ENCODE data around the gene TRIO. TPM values are rescaled to one million over a fixed set of nuclear protein-coding genes. Genes with fewer than 3 reads are reported as not detected.

The TRIO gene
- total and polyA plus RNA-seq, 2 donors (not counting 1 experiment from before 2014, with no cell fraction given), result 134 to 281 TPM

DNA sequence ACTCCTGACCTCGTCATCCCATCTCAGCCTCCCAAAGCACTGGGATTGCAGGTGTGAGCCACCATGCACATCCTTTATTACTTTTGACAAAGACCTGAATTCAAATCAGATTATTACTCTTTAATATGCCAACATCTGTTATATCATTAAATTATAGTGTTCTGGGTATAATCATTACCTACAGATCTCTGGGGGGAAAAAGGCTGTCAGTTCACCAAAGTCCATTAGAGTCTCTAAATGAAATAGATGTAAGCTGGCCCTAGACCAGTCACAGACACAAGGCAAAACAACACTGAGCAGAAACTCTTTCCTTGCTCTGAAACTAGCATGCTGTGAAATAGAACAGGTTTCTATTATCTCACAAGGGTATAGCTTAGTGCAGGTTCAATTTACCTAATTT lies 21.6 kb upstream of the TRIO start:
- Histone ChIP-seq H3K4me3 (replicated peaks in 1 of 4; ENCODE audit: control extremely low read depth in 1 of 4, insufficient read depth in 1 of 4, low read depth in 3 of 4, low read length in 4 of 4) (no peak overlapping the region), H3K27me3 (ENCODE audit: control insufficient read depth, insufficient read depth, low read length) (no peaks in the 10 kb centered on the region), H3K79me2 (ENCODE audit: control insufficient read depth, insufficient read depth, low read length) (no peaks in the 10 kb centered on the region), H3K4me2 (ENCODE audit: extremely low read depth, insufficient read depth, low read length) (no peak overlapping the region), H4K20me1 (ENCODE audit: control insufficient read depth, extremely low read depth, insufficient read depth, low read length) (no peaks in the 10 kb centered on the region), H3K9me3 (ENCODE audit: control insufficient read depth, insufficient read depth, low read depth, low read length) (no peaks in the 10 kb centered on the region), H3K27ac (ENCODE audit: insufficient read depth, low read length) (no peak overlapping the region), H2AFZ (ENCODE audit: low read length) (no peak overlapping the region), H3K4me1 (ENCODE audit: control insufficient read depth, extremely low read depth, insufficient read depth, low read length) (no peaks in the 10 kb centered on the region), H3K36me3 (ENCODE audit: control insufficient read depth, insufficient read depth, low read length) (no peaks in the 10 kb centered on the region), H3K9ac (ENCODE audit: insufficient read depth, low read length) (no peak overlapping the region)
- no peak for DNase-seq (ENCODE audit: low read depth in 2 of 2)
- TF ChIP-seq, protein P1, sequence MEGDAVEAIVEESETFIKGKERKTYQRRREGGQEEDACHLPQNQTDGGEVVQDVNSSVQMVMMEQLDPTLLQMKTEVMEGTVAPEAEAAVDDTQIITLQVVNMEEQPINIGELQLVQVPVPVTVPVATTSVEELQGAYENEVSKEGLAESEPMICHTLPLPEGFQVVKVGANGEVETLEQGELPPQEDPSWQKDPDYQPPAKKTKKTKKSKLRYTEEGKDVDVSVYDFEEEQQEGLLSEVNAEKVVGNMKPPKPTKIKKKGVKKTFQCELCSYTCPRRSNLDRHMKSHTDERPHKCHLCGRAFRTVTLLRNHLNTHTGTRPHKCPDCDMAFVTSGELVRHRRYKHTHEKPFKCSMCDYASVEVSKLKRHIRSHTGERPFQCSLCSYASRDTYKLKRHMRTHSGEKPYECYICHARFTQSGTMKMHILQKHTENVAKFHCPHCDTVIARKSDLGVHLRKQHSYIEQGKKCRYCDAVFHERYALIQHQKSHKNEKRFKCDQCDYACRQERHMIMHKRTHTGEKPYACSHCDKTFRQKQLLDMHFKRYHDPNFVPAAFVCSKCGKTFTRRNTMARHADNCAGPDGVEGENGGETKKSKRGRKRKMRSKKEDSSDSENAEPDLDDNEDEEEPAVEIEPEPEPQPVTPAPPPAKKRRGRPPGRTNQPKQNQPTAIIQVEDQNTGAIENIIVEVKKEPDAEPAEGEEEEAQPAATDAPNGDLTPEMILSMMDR (conservative IDR thresholded peaks at IDR 0.05 in 1 of 2, IDR thresholded peaks at IDR 0.05 in 1 of 2; ENCODE audit: low read depth in 1 of 2, low read length in 2 of 2), result no peak
- TF ChIP-seq EZH2 (IDR thresholded peaks at IDR 0.05; ENCODE audit: low read length, missing control alignments), result no peak

DNA sequence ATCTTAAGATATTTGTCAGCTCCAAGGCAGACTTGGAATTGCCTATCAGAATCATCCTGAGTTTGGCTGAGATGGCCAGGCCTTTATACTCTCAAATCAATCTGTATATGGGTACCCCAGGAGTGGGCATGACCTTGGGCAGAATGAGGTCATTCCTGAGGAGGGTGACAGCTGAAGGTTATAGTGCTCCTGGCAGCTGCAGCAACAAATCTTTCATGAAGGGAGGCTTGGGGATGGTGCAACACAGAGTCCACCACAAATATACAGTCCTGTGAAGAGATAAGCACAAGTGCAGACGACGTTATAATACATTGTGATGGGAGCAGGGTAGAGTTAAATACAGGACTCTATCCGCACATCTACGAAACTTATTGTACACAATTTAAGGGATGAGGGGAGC lies 21.1 kb upstream of the TRIO start:
- H3K36me3 ChIP-seq (ENCODE audit: control insufficient read depth, insufficient read depth, low read length), result no peaks in the 10 kb centered on the region
- H3K4me3 ChIP-seq (replicated peaks in 1 of 4; ENCODE audit: control extremely low read depth in 1 of 4, insufficient read depth in 1 of 4, low read depth in 3 of 4, low read length in 4 of 4), result no peak overlapping the region
- DNase-seq (ENCODE audit: low read depth in 2 of 2), result no peak
- no peaks in the 10 kb centered on the region for H3K9me3 ChIP-seq (ENCODE audit: control insufficient read depth, insufficient read depth, low read depth, low read length)
- H3K4me2 ChIP-seq (ENCODE audit: extremely low read depth, insufficient read depth, low read length), result no peak overlapping the region
- TF ChIP-seq EZH2 (IDR thresholded peaks at IDR 0.05; ENCODE audit: low read length, missing control alignments), result no peak
- TF ChIP-seq, protein P1 (conservative IDR thresholded peaks at IDR 0.05 in 1 of 2, IDR thresholded peaks at IDR 0.05 in 1 of 2; ENCODE audit: low read depth in 1 of 2, low read length in 2 of 2), result no peak
- H2AFZ ChIP-seq (ENCODE audit: low read length), result no peak overlapping the region
- H3K4me1 ChIP-seq (ENCODE audit: control insufficient read depth, extremely low read depth, insufficient read depth, low read length), result no peaks in the 10 kb centered on the region
- no peaks in the 10 kb centered on the region for H4K20me1 ChIP-seq (ENCODE audit: control insufficient read depth, extremely low read depth, insufficient read depth, low read length)
- H3K79me2 ChIP-seq (ENCODE audit: control insufficient read depth, insufficient read depth, low read length), result no peaks in the 10 kb centered on the region
- no peak overlapping the region for H3K27ac ChIP-seq (ENCODE audit: insufficient read depth, low read length)
- H3K9ac ChIP-seq (ENCODE audit: insufficient read depth, low read length), result no peak overlapping the region
- H3K27me3 ChIP-seq (ENCODE audit: control insufficient read depth, insufficient read depth, low read length), result no peaks in the 10 kb centered on the region

DNA sequence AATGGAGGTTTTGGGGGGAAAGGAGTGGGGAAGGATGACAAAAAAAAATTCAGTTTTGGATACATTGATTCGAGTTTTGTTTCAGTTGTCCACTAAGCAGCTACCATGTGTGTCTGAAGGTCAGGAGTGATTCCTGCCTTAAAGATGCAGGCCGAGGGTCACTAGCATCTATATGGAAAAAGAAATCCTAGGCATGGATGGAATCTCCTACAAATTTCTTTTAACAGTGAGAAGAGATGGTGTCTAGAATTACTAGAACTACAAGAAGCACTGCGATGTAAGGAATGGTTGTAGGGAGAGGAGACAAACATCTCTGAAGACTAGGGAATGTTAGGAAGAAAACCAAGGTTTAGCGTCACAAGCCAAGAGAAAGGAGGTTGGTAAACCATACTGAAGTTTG lies 19.6 kb upstream of the TRIO start:
- no peaks in the 10 kb centered on the region for H3K9me3 ChIP-seq (ENCODE audit: control insufficient read depth, insufficient read depth, low read depth, low read length)
- no peaks in the 10 kb centered on the region for H4K20me1 ChIP-seq (ENCODE audit: control insufficient read depth, extremely low read depth, insufficient read depth, low read length)
- no peaks in the 10 kb centered on the region for H3K4me1 ChIP-seq (ENCODE audit: control insufficient read depth, extremely low read depth, insufficient read depth, low read length)
- H3K36me3 ChIP-seq (ENCODE audit: control insufficient read depth, insufficient read depth, low read length), result no peaks in the 10 kb centered on the region
- TF ChIP-seq EZH2 (IDR thresholded peaks at IDR 0.05; ENCODE audit: low read length, missing control alignments), result no peak
- TF ChIP-seq, protein P1 (conservative IDR thresholded peaks at IDR 0.05 in 1 of 2, IDR thresholded peaks at IDR 0.05 in 1 of 2; ENCODE audit: low read depth in 1 of 2, low read length in 2 of 2), result no peak
- DNase-seq (ENCODE audit: low read depth in 2 of 2), result no peak
- no peak overlapping the region for H3K9ac ChIP-seq (ENCODE audit: insufficient read depth, low read length)
- H2AFZ ChIP-seq (ENCODE audit: low read length), result no peak overlapping the region
- H3K27ac ChIP-seq (ENCODE audit: insufficient read depth, low read length), result no peak overlapping the region
- no peaks in the 10 kb centered on the region for H3K79me2 ChIP-seq (ENCODE audit: control insufficient read depth, insufficient read depth, low read length)
- H3K4me3 ChIP-seq (replicated peaks in 1 of 4; ENCODE audit: control extremely low read depth in 1 of 4, insufficient read depth in 1 of 4, low read depth in 3 of 4, low read length in 4 of 4), result no peak overlapping the region
- no peak overlapping the region for H3K4me2 ChIP-seq (ENCODE audit: extremely low read depth, insufficient read depth, low read length)
- H3K27me3 ChIP-seq (ENCODE audit: control insufficient read depth, insufficient read depth, low read length), result no peaks in the 10 kb centered on the region
